Right ventricle myocardium inferior (tissue), 1 donor: ENCODE data around the gene IL4. TPM values are rescaled to one million over a fixed set of nuclear protein-coding genes. Genes with fewer than 3 reads are reported as not detected.
"Not testable (repeated sequence)": the region's sequence is repeated elsewhere in the genome, so short reads cannot be mapped to it uniquely, and the experiment has no call there.

Source experiments
- ATAC-seq: fragments of 200-7000 bp; cut with Tn5 transposase; one replicate; pipeline ENCODE4 v1.9.1; 2020; ENCODE audit warnings: mild to moderate bottlenecking, moderate library complexity
- DNase-seq: peaks from one replicate; pipeline ENCODE4 v3.0.0; 2021; ENCODE audit errors: missing footprints
- intact Hi-C: fragments of 100-400 bp; cut with DNase I; formaldehyde crosslinking; loops from one replicate; pipeline ENCODE4 v1.11.0; 2022
- total RNA-seq: library from RNA; stranded (reverse); fragmentation: NEBNext Ultra II Directional; extraction: Animal tissue kit (Norgen Biotek cat#: 25700); gene quantifications from one replicate; pipeline ENCODE4 v1.2.1, GENCODE V29; 2021
- donor health status: DM: no; HTN: yes; CAD: no; lungs with severe emphysema.

IL4 gene
- total RNA-seq, 1 donor from 2014 or later: not detected

- intact Hi-C loops: no loop called here
- ATAC-seq: no peak
- DNase-seq: no peak
These were observed 11.3 kb downstream of the IL4 start for GRCh38 chr5:132684922-132685720.

- no peak for ATAC-seq
- intact Hi-C loops: no loop called here
- DNase-seq: no peak
These were observed 12.4 kb downstream of the IL4 start for GRCh38 chr5:132686193-132686592.

- no peak for DNase-seq
- intact Hi-C loops: no loop called here
- ATAC-seq: no peak
These were observed 14.2 kb downstream of the IL4 start for GRCh38 chr5:132687995-132688394.

- intact Hi-C loops: no loop called here
- no peak for ATAC-seq
- no peak for DNase-seq
These were observed 14.9 kb downstream of the IL4 start for GRCh38 chr5:132688536-132689339.

DNA sequence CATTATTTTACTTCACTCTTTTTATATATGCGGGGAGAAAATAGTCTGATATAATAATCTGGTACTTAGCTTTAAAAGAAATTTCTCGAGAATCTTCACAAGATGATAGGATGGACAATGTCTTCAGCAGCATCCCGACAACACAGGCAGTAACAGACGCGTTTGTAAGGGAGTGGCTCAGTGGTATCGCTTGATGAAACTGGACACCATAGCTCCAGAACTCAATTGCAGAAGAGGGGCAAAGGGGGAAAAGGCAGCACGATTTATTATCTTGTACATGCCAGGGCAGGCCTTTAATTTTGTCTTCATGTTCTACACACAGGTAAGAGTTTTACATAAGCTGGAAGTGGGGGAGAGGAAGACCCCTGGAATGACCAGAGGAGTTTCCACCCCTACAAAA lies 15.7 kb downstream of the IL4 start:
- ATAC-seq (no peak), DNase-seq (no peak)
- intact Hi-C loops: no loop called here

DNA sequence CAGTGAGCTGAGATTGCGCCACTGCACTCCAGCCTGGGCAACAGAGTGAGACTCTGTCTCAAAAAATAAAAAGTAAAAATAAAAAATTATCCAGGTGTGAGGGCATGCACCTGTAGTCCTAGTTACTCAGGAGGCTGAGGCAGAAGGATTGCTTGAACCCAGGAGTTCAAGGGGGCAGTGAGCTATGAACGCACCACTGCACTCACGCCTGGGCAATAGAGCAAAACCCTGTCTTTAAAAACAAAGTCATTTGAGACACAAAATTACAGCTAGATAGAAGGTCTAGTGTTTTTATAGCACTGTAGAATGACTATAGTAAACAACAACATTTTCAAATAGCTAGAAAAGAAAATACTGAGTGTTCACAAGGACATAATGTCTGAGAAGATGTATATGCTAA lies 16.4 kb downstream of the IL4 start:
- no peak for ATAC-seq
- DNase-seq: no peak
- intact Hi-C loops: no loop called here

- DNase-seq, intact Hi-C loops, ATAC-seq: not testable (repeated sequence)
These were observed 18.2 kb downstream of the IL4 start for GRCh38 chr5:132691755-132692631.

DNA sequence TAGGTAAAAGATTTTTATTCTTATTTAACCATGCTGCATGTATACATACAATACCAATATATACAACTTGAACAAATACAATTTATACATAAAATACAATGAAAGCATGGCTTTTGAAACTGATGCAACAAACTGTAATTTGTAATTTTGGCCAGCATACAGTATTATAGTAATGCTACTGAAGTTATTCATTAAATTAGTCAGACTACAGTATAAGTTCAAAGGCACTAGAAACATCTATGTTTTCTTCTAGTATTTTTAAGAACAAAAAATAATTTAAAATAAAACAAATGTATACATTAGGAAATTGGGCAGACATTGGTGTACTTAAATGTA lies 18.8 kb downstream of the IL4 start:
- DNase-seq: no peak
- intact Hi-C loops: no loop called here
- no peak for ATAC-seq

DNA sequence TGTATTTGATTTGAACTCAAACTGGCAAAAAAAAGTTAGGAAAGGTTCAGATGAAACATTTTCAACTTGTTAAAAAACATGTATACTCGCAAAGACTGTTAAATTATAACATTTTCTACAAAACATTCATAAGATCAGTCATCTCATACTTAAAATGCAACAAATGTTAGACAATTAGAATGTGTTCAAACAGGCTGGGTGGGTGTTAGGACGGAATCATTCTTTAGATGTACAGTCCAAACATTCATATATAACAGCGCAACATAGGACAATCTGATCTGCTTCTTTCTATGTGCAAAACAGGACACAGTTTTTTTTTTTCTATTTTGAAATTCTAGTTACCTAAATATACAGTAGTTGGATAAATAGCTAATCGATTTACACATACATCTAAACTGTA lies 22.2 kb downstream of the IL4 start:
- ATAC-seq (no peak), DNase-seq (no peak)
- intact Hi-C loops: no loop called here

GRCh38 chr5:132704875-132705274 lies 31.1 kb downstream of the IL4 start:
- DNase-seq (no peak), ATAC-seq (no peak)
- intact Hi-C loops: no loop called here

DNA sequence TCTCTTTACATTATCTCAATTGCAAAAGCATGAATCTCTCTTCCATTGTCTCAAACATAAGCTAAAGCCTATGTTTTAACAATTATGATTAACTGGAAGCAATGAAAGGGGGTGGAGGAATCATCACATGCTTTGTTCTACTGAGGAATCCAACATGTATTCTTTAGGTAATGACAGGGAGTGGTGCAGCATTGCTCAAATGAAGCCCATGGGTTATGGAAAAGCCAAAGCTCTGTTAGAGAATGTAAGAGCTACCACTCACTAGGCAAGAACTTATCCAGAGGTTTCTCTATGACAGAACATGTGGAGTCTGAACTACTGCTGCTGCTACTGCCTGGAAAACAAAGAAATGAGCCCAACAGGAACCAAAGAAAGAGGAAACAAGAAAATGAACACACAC lies 34.9 kb downstream of the IL4 start:
- intact Hi-C loops: no loop called here
- no peak for DNase-seq
- ATAC-seq: no peak

DNA sequence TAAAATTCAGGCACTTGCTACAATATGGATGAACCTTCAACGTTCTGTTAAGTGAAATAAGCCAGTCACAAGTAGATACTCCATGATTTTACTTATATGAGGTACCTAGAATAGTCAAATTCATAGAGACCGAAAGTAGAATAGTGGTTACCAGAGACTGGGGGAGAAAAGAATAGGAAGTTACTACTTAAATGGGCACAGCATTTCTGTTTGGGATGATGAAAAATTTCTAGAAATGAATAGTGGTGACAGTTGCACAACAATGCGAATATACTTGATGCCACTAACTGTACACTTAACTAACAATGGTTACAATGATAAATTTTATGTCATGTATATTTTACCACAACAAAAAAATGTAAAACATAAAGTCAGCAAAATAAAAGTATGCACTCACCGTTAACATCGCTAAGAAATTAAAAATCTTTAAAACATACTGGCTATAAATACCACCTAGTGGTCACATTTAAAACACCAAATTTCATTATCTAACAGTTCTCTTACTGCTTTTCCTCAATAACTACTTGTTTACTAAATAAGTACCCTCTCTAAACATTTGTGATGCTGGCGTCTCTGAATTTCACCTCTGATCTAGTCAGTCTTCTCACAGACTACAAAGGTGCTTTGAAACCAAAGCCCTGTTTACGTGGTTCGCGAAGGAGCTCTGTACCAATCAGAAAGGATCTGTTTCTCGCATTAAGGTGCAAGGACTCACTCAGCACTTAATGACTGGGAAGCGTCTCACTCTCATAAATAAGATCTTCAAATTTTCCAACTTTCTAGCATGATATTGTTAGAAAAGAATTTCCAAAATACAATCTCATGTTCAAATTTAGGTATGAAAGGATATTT lies 40.9 kb downstream of the IL4 start:
- no peak for ATAC-seq
- intact Hi-C loops: no loop called here

DNA sequence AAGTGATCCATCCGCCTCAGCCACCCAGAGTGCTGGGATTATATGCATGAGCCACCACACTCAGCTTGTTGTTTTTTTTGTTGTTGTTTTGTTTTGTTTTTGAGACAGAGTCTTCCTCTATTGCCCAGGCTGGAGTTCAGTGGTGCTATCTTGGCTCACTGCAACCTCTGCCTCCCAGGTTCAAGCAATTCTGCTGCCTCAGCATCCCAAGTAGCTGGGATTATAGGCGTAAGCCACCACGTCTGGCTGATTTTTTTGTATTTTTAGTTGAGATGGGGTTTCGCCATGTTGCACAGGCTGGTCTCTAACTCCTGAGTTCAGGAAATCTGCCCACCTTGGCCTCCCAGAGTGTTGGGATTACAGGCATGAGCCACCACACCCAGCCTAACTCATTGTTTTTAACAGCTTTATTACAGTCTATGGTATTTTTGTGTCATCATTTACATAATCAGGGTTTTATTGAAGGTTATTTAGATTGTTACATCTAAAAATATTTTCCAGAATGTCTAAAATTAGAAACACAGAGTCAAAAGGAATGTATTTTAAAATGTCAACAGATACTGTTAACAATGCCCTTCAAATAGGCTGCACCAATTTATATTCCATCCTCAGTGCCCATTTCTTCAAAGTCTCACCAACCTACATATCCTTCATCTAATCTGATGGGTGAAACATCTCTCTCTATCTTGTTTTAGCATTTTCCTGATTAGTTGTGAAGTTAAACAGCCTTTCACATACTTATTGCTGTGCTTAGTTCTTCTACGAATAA lies 44.9 kb downstream of the IL4 start:
- ATAC-seq (no peak), DNase-seq (no peak)
- intact Hi-C loops: no loop called here

More for the DNA sequence above, 40.9 kb downstream of the IL4 start:
- DNase-seq: no peak

- intact Hi-C loops: no loop called here
- ATAC-seq: no peak
These were observed 52.0 kb downstream of the IL4 start for GRCh38 chr5:132725745-132726144.

DNA sequence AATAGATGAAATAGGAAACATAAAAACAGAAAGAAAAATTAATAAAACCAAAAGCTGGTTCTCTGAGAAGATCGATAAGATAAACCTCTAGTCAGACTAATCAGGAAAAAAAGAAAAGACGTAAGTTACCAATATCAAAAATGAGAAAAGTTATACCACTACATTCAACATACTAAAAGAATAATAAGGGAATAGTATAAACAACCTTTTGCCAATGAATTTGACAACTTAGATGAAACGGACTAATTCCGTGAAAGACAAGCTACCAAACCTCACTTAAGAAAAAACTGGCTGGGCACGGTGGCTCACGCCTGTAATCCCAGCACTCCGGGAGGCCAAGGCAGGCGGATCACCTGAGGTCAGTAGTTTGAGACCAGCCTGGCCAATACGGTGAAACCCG lies 56.1 kb downstream of the IL4 start:
- ATAC-seq (no peak), DNase-seq (no peak)
- intact Hi-C loops: loop anchor here (10.0 kb wide), 1 partner anchor 335 kb away; no protein-coding TSS in a partner anchor

More at GRCh38 chr5:132725745-132726144, 52.0 kb downstream of the IL4 start:
- no peak for DNase-seq
